ENCODE measurements around the gene SORL1.

Gene SORL1

DNA sequence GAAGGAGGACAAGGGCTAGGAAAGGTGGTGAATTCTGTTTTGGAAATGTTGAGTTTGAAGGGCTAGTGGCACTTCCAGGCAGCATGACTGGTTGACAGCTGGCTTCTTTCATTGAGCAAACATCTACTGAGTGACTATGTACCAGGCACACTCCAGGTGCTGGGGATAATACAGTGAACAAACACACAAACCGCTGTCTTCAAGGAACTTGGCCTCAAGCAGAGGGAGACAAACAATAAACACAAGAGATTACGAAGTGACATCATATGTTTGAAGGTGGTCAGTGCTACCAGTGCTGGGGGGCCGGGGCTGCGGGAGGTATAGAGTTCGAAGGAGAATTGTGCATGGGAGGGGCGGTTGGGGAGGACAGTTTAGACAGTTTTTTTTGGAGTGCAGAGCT, 197.7 kb downstream of the SORL1 start:
- TF ChIP-seq, protein P1, sequence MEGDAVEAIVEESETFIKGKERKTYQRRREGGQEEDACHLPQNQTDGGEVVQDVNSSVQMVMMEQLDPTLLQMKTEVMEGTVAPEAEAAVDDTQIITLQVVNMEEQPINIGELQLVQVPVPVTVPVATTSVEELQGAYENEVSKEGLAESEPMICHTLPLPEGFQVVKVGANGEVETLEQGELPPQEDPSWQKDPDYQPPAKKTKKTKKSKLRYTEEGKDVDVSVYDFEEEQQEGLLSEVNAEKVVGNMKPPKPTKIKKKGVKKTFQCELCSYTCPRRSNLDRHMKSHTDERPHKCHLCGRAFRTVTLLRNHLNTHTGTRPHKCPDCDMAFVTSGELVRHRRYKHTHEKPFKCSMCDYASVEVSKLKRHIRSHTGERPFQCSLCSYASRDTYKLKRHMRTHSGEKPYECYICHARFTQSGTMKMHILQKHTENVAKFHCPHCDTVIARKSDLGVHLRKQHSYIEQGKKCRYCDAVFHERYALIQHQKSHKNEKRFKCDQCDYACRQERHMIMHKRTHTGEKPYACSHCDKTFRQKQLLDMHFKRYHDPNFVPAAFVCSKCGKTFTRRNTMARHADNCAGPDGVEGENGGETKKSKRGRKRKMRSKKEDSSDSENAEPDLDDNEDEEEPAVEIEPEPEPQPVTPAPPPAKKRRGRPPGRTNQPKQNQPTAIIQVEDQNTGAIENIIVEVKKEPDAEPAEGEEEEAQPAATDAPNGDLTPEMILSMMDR (IDR thresholded peaks at IDR 0.05) = no peak

DNA sequence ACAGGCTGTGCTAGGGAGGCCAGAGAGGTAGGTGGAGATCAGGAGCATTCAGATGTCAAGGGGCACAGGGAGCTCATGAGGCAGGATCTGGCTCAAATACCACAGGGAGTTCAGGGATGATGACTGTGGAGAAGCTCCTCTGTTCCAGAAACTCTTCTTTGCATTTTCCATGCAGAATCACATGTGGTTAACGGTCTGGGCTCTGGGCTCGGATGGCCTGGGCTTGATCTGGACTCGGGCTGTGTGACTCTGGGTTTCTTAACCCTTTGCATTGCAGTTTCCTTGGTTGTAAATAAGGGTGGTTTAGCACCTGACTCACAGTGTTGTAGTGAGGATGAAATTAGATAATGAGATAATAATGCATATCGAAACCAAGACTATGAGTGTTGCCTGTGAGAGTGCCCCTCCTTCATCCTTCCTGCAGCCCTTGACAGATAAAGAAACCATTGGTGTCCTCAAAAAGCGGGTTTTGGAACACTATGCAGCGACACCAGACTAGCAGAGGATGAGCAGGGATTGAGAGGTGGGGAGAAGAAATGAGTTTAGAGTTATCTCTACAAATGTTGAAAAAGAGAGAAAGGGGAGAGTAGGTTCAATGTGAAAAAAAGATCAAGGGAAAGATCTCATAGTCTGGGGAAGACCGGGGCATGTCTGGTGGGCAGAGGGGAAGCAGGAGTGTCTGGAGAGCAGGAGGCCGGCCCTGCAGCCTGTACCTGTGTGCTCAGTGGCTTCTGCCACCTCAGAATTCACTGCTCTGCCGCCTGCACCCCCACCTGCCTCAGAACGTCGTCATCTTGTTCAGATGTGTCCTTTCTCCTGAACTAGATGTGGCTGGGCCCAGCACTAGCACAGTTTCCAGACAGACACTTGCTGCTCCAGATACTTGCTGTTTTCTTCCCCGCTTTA, 198.5 kb downstream of the SORL1 start:
- TF ChIP-seq, protein P1 (IDR thresholded peaks at IDR 0.05) = no peak

DNA sequence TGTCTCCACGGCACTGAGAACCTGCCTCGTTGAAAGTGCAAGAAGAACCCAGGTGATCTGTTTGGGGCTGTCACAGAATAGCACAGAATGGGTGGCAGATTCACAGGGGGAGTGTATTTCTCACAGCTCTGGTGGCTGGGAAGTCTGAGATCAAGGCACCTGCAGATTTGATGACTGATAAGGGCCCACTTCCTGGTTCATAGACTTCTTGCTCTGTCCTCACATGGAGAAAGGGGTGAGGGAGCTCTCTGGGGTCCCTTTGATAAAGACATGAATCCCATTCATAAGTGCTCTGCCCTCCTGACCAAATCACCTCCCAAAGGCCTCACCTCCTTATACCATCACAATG, 199.1 kb downstream of the SORL1 start:
- TF ChIP-seq, protein P1 (IDR thresholded peaks at IDR 0.05) = no peak

DNA sequence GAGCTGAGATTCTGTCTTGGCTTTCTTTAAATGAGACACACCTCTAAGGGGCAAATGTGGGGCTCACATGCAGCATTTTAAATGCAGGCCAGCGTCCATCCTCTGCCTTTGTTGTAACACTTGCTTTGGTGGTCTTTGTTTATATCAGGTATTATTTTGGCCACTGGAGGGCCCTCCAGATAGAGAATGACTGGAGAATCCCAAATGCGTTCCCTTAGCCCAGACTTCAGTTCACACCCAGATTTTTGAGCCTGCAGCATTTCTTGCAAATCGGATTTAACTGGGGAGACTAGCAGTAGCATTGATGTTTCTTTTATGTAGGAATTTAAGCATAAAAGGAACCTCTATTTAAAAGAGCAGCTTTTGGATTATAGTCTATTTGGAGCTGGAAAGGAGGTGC, 200.9 kb downstream of the SORL1 start:
- TF ChIP-seq, protein P1 (IDR thresholded peaks at IDR 0.05) = 0 out of 2 replicates have a peak, but pooled peaks have one; percentile 18

DNA sequence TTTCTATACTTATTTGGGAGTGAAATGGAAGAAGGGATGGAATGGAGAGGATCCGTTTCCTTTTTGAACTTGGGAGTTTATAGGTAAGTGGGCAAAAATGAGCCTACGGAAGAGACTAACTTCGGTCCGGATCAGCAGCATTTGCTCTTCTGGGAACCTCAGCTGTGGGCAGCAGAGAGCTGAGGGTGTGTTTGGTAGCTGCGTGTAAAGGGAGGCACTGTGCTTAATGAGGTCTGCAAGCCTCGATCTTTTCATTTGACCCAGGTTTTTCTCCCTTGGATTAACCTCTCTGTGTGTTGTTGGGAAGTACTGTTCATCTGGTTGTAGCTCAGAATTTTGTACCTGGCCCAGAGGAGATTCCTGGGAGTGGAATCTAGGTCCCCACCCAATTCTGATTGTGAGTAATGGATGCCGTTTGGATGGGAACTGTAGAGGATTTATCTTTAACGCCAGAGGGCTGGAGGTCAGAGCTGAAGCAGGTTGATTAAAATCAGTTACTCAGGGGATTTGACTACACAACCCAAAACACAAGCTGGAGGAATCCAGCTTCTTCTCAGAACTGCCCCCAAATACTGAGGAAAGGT, 202.2 kb downstream of the SORL1 start:
- TF ChIP-seq, protein P1 (IDR thresholded peaks at IDR 0.05) = no peak

DNA sequence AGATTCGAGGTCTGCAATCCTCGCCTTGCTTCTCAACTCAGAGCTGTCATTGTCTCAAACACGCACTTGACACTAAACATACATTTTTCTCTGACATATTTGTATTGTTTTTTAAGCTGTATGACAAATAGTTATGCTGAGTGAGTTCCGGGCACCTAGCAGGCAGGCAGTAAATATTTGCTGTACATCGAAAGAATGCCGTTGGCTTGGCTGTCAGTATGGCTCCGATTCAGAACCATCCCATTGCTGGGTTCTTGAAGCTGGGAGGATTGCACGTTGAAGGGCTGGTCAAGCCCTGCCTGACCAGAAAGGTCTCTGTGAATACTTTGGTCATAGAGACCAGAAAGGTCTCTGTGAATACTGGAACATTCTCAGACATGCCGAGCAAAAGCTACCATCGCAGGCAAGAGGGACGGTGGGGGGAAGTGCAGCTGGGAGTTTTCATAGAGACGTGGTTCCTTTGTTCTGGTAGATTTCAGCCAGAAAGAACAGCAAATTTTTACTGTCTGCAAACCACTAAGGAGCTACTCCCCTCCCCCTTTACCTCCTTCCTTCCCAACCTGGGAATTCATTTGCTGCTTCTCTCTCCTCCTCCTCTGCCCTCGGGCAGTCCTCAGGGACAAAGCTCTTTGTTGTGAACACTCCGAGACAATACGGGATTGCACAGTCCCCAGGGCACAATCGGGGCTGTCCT, 202.9 kb downstream of the SORL1 start:
- TF ChIP-seq, protein P1 (IDR thresholded peaks at IDR 0.05) = no peak

DNA sequence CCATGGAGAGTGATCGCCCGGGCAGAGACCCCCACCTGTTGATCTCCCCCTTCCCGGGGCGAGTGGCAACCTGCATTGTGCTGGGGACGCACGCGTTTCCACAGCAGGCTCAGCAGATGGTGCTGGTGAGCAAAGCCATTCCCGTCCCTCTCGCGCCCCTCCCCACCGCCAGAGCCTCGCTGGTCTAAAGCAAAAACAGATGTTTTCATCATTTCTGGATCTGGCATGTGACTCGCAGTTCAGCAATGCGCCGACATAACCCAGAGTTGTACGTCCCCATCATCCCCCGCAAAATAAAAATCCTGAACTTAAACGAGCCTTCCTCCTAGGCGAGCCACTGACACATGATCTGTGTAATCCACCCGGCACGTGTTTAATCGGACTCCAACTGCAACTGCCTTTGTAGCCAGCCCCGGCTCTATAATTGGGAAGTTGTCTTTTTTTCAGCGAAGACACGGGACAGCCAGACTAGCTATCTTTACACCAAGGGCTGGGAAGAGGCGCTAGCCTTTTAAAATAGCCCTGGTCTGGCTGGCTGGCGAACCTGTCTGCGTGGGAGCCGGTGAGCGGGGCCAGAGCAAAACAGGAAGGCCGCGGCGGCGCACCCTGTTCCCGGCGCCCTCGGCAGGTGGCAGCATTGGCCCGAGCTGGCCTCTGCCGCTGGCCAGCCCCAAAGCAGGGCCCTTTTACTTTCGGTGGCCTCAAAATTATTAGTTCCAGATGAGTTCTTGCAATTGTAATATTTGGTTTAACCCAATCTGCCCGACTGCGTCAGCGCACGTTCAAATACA, 203.6 kb downstream of the SORL1 start:
- TF ChIP-seq, protein P1 (IDR thresholded peaks at IDR 0.05) = peak; percentile 77
